Tibial artery (tissue), 4 donors: Measurements from ENCODE around the gene ALOX5.
"Not testable (repeated sequence)": the region's sequence is repeated elsewhere in the genome, so short reads cannot be mapped to it uniquely, and the experiment has no call there.

Experiments
- DNase-seq, 2 donors: peaks; one replicate each; pipeline ENCODE4 v3.0.0-alpha.2; 2019
- H3K27ac ChIP-seq, 2 donors: fragments of 200-600 bp; sonication (generic) in 1 of 2; 1 replicate in 1 of 2; 2 replicates in 1 of 2; pipeline ENCODE4 v1.5.1; 2018 to 2019; ENCODE audit warnings: mild to moderate bottlenecking in 1 of 2
- H3K27me3 ChIP-seq, 2 donors: fragments of 200-600 bp; sonication (generic) in 1 of 2; one replicate each; pipeline versions ENCODE4 v1.5.1 to v1.6.0; 2016 to 2019
- H3K36me3 ChIP-seq, 3 donors: fragments of 200-600 bp; sonication (generic) in 2 of 3; one replicate each; pipeline ENCODE4 v1.5.1; 2016 to 2019; ENCODE audit warnings: mild to moderate bottlenecking in 2 of 3
- H3K4me1 ChIP-seq, 4 donors: fragments of 200-600 bp; sonication (generic) in 2 of 4; 1 replicate in 3 of 4; 2 replicates in 1 of 4; pipeline ENCODE4 v1.5.1; 2016 to 2019
- H3K4me3 ChIP-seq, 2 donors: fragments of 200-600 bp; sonication (generic) in 1 of 2; 1 replicate in 1 of 2; 2 replicates in 1 of 2; pipeline ENCODE4 v1.5.1; 2018 to 2019; ENCODE audit warnings: mild to moderate bottlenecking in 2 of 2
- H3K9me3 ChIP-seq, 3 donors: fragments of 200-600 bp; sonication (generic) in 1 of 3; one replicate each; pipeline ENCODE4 v1.5.1; 2016 to 2019
- CTCF ChIP-seq, 2 experiments: fragments of 200-600 bp in 1 of 2; fragments of 450-650 bp in 1 of 2; IDR thresholded peaks; one replicate each; pipeline ENCODE4 v1.5.1; 2017 to 2019; ENCODE audit warnings: antibody characterized with exemption in 2 of 2, mild to moderate bottlenecking in 1 of 2, moderate library complexity in 1 of 2
- intact Hi-C: fragments of 100-400 bp; cut with DNase I; formaldehyde crosslinking; loops from one replicate; pipeline ENCODE4 v1.15.0; 2023; ENCODE audit warnings: low total_unique reads

ALOX5 gene

DNA sequence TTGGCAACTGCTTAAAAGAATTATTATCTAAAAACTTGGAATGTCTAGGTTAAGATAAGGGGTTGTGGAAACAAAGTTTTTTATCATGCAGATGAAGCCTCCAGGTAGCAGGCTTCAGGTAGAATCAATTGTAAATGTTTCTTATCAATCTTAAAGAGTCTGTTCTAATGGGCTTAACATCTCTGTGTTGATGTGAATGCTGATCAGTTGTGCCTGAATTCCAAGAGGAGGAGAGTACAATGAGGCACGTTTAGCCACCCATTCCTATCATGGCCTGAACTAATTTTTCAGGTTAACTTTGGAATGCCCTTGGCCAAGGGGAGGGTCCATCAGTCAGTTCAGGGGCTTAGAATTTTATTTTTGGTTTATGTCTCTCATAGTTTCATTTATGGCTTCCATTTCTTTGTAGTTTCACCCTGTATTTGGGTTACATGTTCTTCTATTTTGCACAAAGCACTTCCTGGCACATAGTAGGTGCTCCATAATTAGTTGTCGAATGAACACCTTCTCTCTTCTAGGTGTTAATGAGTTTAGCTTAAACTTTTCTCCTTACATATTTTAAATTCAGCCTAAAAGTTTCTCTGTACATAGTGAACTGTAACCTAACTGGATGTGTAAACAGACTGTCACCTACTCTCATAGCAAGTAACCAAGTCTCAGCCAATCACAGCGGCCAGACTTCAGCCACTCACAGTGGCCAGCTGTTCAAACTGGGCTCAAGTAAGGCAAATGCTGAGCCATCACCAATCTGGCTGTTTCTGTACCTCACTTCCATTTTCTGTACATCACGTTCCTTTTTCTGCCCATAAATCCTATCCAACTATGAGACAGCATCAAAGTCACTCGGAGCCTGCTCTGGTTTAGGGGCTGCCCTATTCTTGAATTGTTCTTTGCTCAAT lies 34.7 kb downstream of the ALOX5 start:
- Histone ChIP-seq H3K4me3 (no peak overlapping the region), H3K27ac (no peak overlapping the region), H3K9me3 (no peaks in the 10 kb centered on the region), H3K4me1 (no peaks in the 10 kb centered on the region), H3K27me3 (peaks cover 0 to 14% of the 10 kb centered on the region in 2 donors), H3K36me3 (no peaks in the 10 kb centered on the region)
- intact Hi-C loops: no loop called here
- no peak for DNase-seq
- no peak for TF ChIP-seq CTCF (IDR thresholded peaks at IDR 0.05)

DNA sequence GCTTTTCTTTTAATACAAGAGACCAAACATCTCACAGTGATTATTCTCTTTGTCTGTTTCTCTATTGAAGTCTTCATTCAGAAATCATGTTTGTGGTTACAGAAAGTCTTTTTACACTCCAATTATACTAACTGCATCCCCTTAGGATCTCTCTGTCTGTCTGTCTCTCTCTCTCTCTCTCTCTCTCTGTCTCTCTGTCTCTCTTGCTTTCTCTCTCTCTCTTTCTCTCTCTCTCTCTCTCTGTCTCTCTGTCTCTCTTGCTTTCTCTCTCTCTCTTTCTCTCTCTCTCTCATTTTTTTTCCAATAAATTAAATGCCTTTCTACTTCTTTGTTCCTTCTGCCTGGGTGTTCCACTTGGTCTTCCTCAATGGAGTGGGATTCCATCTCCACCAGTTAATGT lies 35.3 kb downstream of the ALOX5 start:
- intact Hi-C loops, H3K27ac ChIP-seq, H3K4me1 ChIP-seq, H3K9me3 ChIP-seq, H3K36me3 ChIP-seq, DNase-seq, H3K4me3 ChIP-seq: not testable (repeated sequence)
- H3K27me3 ChIP-seq: peaks cover 0 to 14% of the 10 kb centered on the region in 2 donors

DNA sequence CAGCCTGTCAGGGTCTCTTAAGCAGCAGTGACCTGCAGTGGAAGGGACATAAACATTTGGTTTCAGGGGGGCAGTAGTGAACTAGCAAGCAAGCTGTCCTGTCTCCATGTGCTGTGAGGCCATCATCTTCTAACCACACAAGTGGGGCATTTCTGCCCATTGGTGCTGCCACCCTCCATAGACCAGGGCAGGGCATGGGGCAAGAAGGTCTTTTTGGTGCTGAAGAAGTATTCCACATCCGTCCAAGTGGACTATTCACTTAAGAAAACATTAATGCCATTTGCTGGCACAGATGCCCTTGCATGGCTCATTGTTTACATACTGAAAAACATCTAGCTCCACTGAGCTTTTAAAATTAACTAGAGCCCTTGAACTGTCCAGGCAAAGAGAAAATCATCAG lies 35.8 kb downstream of the ALOX5 start:
- intact Hi-C loops: no loop called here
- H3K27ac ChIP-seq: no peak overlapping the region
- H3K9me3 ChIP-seq: no peaks in the 10 kb centered on the region

DNA sequence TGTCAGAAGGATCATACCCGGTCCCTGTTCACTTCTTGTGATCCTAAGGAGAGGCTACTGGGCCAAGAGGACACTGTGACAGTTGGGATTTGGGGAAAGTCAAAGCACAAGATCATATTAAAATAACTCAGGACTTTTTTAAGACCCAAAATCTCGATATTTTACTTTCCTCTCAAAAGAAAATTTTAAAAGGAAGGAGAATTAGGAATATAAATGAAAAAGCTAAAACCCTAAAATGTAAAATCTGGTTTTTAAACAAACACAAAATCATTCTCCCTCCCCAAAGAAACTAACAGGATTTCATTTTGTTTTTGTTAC lies 36.4 kb downstream of the ALOX5 start:
- H3K4me1 ChIP-seq: no peaks in the 10 kb centered on the region
- TF ChIP-seq CTCF (IDR thresholded peaks at IDR 0.05): no peak
- DNase-seq: no peak
- peaks cover 0 to 14% of the 10 kb centered on the region in 2 donors for H3K27me3 ChIP-seq
- H3K27ac ChIP-seq: no peak overlapping the region
- H3K4me3 ChIP-seq: no peak overlapping the region
- H3K9me3 ChIP-seq: no peaks in the 10 kb centered on the region
- H3K36me3 ChIP-seq: no peaks in the 10 kb centered on the region
- intact Hi-C loops: no loop called here

More for the DNA sequence above, 35.8 kb downstream of the ALOX5 start:
- Histone ChIP-seq H3K36me3 (no peaks in the 10 kb centered on the region), H3K27me3 (peaks cover 0 to 14% of the 10 kb centered on the region in 2 donors), H3K4me3 (no peak overlapping the region), H3K4me1 (no peaks in the 10 kb centered on the region)
- TF ChIP-seq CTCF (IDR thresholded peaks at IDR 0.05): no peak
- no peak for DNase-seq

- no peak overlapping the region for H3K27ac ChIP-seq
- H3K4me3 ChIP-seq: no peak overlapping the region
- intact Hi-C loops: no loop called here
- H3K36me3 ChIP-seq: no peaks in the 10 kb centered on the region
- DNase-seq: no peak
- no peaks in the 10 kb centered on the region for H3K9me3 ChIP-seq
- H3K27me3 ChIP-seq: peaks cover 0 to 14% of the 10 kb centered on the region in 2 donors
- no peaks in the 10 kb centered on the region for H3K4me1 ChIP-seq
- TF ChIP-seq CTCF (IDR thresholded peaks at IDR 0.05): no peak
These were observed 37.0 kb downstream of the ALOX5 start for GRCh38 chr10:45410807-45411606.

DNA sequence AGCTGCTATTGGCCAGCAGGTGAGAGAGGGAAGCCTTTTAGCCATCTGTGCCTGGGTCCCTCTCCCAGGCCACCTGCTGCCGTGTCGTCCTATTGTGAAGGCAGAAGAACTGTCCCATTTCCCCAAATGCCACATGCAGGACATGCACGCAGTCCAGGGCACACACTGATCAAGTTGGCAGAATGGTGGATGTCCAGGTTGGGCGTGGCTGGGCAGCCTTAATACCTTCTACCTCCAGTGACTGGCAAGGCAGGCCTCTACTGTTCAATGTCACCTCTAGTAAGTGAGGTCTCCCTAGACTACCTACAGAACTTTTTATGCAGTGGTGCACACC lies 37.6 kb downstream of the ALOX5 start:
- H3K4me1 ChIP-seq: no peaks in the 10 kb centered on the region
- H3K27ac ChIP-seq: no peak overlapping the region
- H3K4me3 ChIP-seq: no peak overlapping the region
- DNase-seq: no peak
- no peaks in the 10 kb centered on the region for H3K9me3 ChIP-seq
- H3K27me3 ChIP-seq: peaks cover 0 to 14% of the 10 kb centered on the region in 2 donors
- no peaks in the 10 kb centered on the region for H3K36me3 ChIP-seq
- intact Hi-C loops: no loop called here
- TF ChIP-seq CTCF (IDR thresholded peaks at IDR 0.05): no peak

GRCh38 chr10:45415062-45415461 lies 41.0 kb downstream of the ALOX5 start:
- H3K4me3 ChIP-seq, H3K9me3 ChIP-seq, H3K27me3 ChIP-seq, DNase-seq, intact Hi-C loops, H3K36me3 ChIP-seq, H3K27ac ChIP-seq: not testable (repeated sequence)
- H3K4me1 ChIP-seq: peaks cover 0 to 18% (median 8%) of the 10 kb centered on the region in 4 donors
